Mucosa of descending colon (tissue), 3 donors: ENCODE data around the gene HOMER2. TPM values are rescaled to one million over a fixed set of nuclear protein-coding genes. Genes with fewer than 3 reads are reported as not detected.
"Not testable (repeated sequence)": the region's sequence is repeated elsewhere in the genome, so short reads cannot be mapped to it uniquely, and the experiment has no call there.

Experiments
- ATAC-seq: fragments of 200-7000 bp; cut with Tn5 transposase; one replicate; pipeline ENCODE4 v1.9.1; 2020; ENCODE audit warnings: mild to moderate bottlenecking, moderate library complexity
- DNase-seq, 3 donors: peaks; one replicate each; pipeline ENCODE4 v3.0.0-alpha.2; 2020
- H3K36me3 ChIP-seq: fragments of 200-600 bp; one replicate; pipeline ENCODE4 v1.8.0; 2021; ENCODE audit warnings: low read depth, mild to moderate bottlenecking
- H3K4me1 ChIP-seq: fragments of 200-600 bp; one replicate; pipeline ENCODE4 v1.8.0; 2021; ENCODE audit warnings: low read depth, mild to moderate bottlenecking
- H3K4me3 ChIP-seq: fragments of 200-600 bp; one replicate; pipeline ENCODE4 v1.8.0; 2021; ENCODE audit warnings: mild to moderate bottlenecking
- H3K9me3 ChIP-seq: fragments of 200-600 bp; one replicate; pipeline ENCODE4 v1.8.0; 2021; ENCODE audit warnings: mild to moderate bottlenecking
- CTCF ChIP-seq: fragments of 200-600 bp; IDR thresholded peaks from one replicate; pipeline ENCODE4 v1.8.0; 2022; ENCODE audit warnings: antibody characterized with exemption, mild to moderate bottlenecking
- intact Hi-C, 2 donors: fragments of 100-400 bp; cut with DNase I in 1 of 2; cut with micrococcal nuclease in 1 of 2; formaldehyde crosslinking; loops; one replicate each; pipeline versions ENCODE4 v1.11.0 to v1.11.1; 2022; cut with DNase I, micrococcal nuclease
- long read RNA-seq, 2 donors: library from polyadenylated mRNA; unstranded; transcript quantifications; one replicate each; pipeline ENCODE4 v2.0.0, GENCODE V29; 2019 to 2021
- total RNA-seq, 3 donors: library from RNA; stranded (reverse); fragmentation: NEBNext Ultra II Directional in 2 of 3; extraction: Animal tissue kit (Norgen Biotek cat#: 25700) in 2 of 3; gene quantifications; one replicate each; pipeline versions ENCODE4 v1.2.1 to v1.2.4, GENCODE V29; 2021 to 2023
- donor health status: DM: no; HTN: no; CAD: no; lungs with moderate emphysema.
- donor health status: DM: no; HTN: no; CAD: no.
- donor health status: DM: no; HTN: yes; CAD: no.

HOMER2 gene
- 10 to 100 TPM in 1 of 3 donors, 1 to 10 TPM in 2; 1.9 to 16.3 (median 2.1) TPM for total RNA-seq
- long read RNA-seq, donor 1, partial matches to known transcripts = 0 of 9 reads
- long read RNA-seq, donor 1, other reads (novel, unspliced or antisense) = 6 of 9 reads
- long read RNA-seq, donor 2, partial matches to known transcripts = 0 of 1 reads
- long read RNA-seq, donor 2, other reads (novel, unspliced or antisense) = 0 of 1 reads

- H3K9me3 ChIP-seq = no peaks in the 10 kb centered on the region
- DNase-seq = peak in 2 of 3 donors; percentile 21 to 33
- H3K4me3 ChIP-seq = no peak within 1 kb of the TSS
- intact Hi-C loops = no loop called here
- no peaks in the 10 kb centered on the region for H3K36me3 ChIP-seq
- no peak for TF ChIP-seq CTCF
- peaks cover 8% of the 10 kb centered on the region for H3K4me1 ChIP-seq
- peak; percentile 57 for ATAC-seq
Observed at GRCh38 chr15:82952158-82953081, at the start of gene HOMER2. TSS of gene HOMER2 (minus strand) at chr15:82952720. CDS start at chr15:82952535, 185 bp downstream.

GRCh38 chr15:83000672-83001031 lies 48.1 kb upstream of the HOMER2 start:
- DNase-seq, H3K4me3 ChIP-seq, H3K9me3 ChIP-seq, ATAC-seq, H3K36me3 ChIP-seq, H3K4me1 ChIP-seq: not testable (repeated sequence)
- intact Hi-C loops = loop anchor here in 1 of 2 donors (10.0 kb wide), 1 partner anchor 146 kb away; no protein-coding TSS in a partner anchor

- DNase-seq (peak in 1 of 3 donors; percentile 14), ATAC-seq (peak; percentile 83)
- intact Hi-C loops = loop anchor here in 1 of 2 donors (10.0 kb wide), 1 partner anchor 145 kb away; no protein-coding TSS in a partner anchor
Observed at GRCh38 chr15:82999905-83000671, 47.6 kb upstream of the HOMER2 start.

GRCh38 chr15:82999426-82999825 lies 46.9 kb upstream of the HOMER2 start:
- Histone ChIP-seq H3K9me3 (no peaks in the 10 kb centered on the region), H3K4me3 (no peak overlapping the region), H3K36me3 (no peaks in the 10 kb centered on the region), H3K4me1 (peaks cover 4% of the 10 kb centered on the region)
- no peak for TF ChIP-seq CTCF
- intact Hi-C loops = no loop called here
- ATAC-seq = no peak
- DNase-seq = no peak

More at GRCh38 chr15:82999905-83000671, 47.6 kb upstream of the HOMER2 start:
- Histone ChIP-seq H3K4me1 (peaks cover 4% of the 10 kb centered on the region), H3K4me3 (no peak overlapping the region), H3K9me3 (no peaks in the 10 kb centered on the region), H3K36me3 (no peaks in the 10 kb centered on the region)
- TF ChIP-seq CTCF = no peak

GRCh38 chr15:82995938-82996337 lies 43.4 kb upstream of the HOMER2 start:
- H3K4me1 ChIP-seq = peaks cover 4% of the 10 kb centered on the region
- no peaks in the 10 kb centered on the region for H3K9me3 ChIP-seq
- DNase-seq = no peak
- H3K4me3 ChIP-seq = no peak overlapping the region
- intact Hi-C loops = no loop called here
- no peak for TF ChIP-seq CTCF
- no peaks in the 10 kb centered on the region for H3K36me3 ChIP-seq
- ATAC-seq = no peak
